Psoas muscle (tissue), 8 donors: Measurements from ENCODE around the gene ATXN3L. TPM values are rescaled to one million over a fixed set of nuclear protein-coding genes. Genes with fewer than 3 reads are reported as not detected.

ENCODE experiments used
- ATAC-seq, 4 donors: fragments of 200-7000 bp; cut with Tn5 transposase; one replicate each; pipeline ENCODE4 v1.9.1; 2020; ENCODE audit warnings: moderate library complexity in 3 of 4, mild to moderate bottlenecking in 2 of 4
- DNase-seq, 2 donors: peaks; one replicate each; pipeline ENCODE4 v3.0.0-alpha.2; 2020
- H3K27ac ChIP-seq: fragments of 200-600 bp; one replicate; pipeline ENCODE4 v1.8.0; 2022
- H3K27me3 ChIP-seq, 3 donors: fragments of 200-600 bp in 1 of 3; one replicate each; pipeline versions ENCODE4 v1.6.1 to v1.8.0; 2013 to 2022; ENCODE audit warnings: low read length in 2 of 3, mild to moderate bottlenecking in 2 of 3, moderate library complexity in 1 of 3; ENCODE audit not compliant: insufficient read depth in 3 of 3
- H3K36me3 ChIP-seq, 2 donors: fragments of 200-600 bp in 1 of 2; one replicate each; pipeline versions ENCODE4 v1.6.1 to v1.8.0; 2013 to 2022; ENCODE audit warnings: low read depth in 1 of 2, mild to moderate bottlenecking in 1 of 2, moderate library complexity in 1 of 2; ENCODE audit not compliant: insufficient read depth in 1 of 2
- H3K4me1 ChIP-seq: fragments of 200-600 bp; one replicate; pipeline ENCODE4 v1.8.0; 2022
- H3K4me3 ChIP-seq: fragments of 200-600 bp; one replicate; pipeline ENCODE4 v1.8.0; 2022; ENCODE audit warnings: mild to moderate bottlenecking
- H3K9me3 ChIP-seq: fragments of 200-600 bp; one replicate; pipeline ENCODE4 v1.8.0; 2022
- WGBS, 3 donors: extraction: QIAGEN DNeasy Blood & Tissue Kit; methylation state at CpG; one replicate each; pipeline versions ENCODE4 v1.1.6 to v1.1.7; 2013; 5-methylcytosine and 5-hydroxymethylcytosine counted together
- intact Hi-C, 2 donors: fragments of 100-400 bp; cut with DNase I; formaldehyde crosslinking; loops; one replicate each; pipeline versions ENCODE4 v1.11.0 to v1.14.2; 2022
- polyA plus RNA-seq, 3 donors: library from polyadenylated mRNA; stranded (reverse); fragments of 200-250 nt; gene quantifications; one replicate each; pipeline ENCODE4 v1.2.3, GENCODE V29; 2013
- total RNA-seq, 4 donors: library from RNA; stranded (reverse); fragmentation: NEBNext Ultra II Directional in 2 of 4; extraction: Animal tissue kit (Norgen Biotek cat#: 25700) in 2 of 4; gene quantifications; one replicate each; pipeline versions ENCODE4 v1.2.1 to v1.2.4, GENCODE V29; 2021 to 2023
- TF ChIP-seq, protein P1 (sequence below): fragments of 200-600 bp; IDR thresholded peaks from one replicate; pipeline ENCODE4 v1.8.0; 2022; ENCODE audit warnings: antibody characterized with exemption
- donor health status: healthy with polysubstance abuse.
- donor health status: DM: no; HTN: no; CAD: no; lungs with moderate emphysema.
- donor health status: Bipolar disorder and iron deficiency.
- donor health status: healthy.
- donor health status: DM: yes; HTN: yes; CAD: no.
- donor health status: DM: no; HTN: no; CAD: no.
- donor health status: DM: no; HTN: no; CAD: no.
- donor health status: DM: yes; HTN: yes; CAD: no.

The ATXN3L gene
- total and polyA plus RNA-seq, 7 donors = not detected

- ATAC-seq (no peak), DNase-seq (no peak)
- 75 to 100% (median 94%) methylated on average over 2 of the region's 2 CpGs for WGBS, 3 donors
- H3K27ac ChIP-seq = no peak overlapping the region
- H3K27me3 ChIP-seq = peaks cover 0 to 4% (median 0%) of the 10 kb centered on the region in 3 donors
- intact Hi-C loops = no loop called here
- H3K36me3 ChIP-seq = no peaks in the 10 kb centered on the region
- no peaks in the 10 kb centered on the region for H3K9me3 ChIP-seq
- H3K4me1 ChIP-seq = no peaks in the 10 kb centered on the region
- H3K4me3 ChIP-seq = no peak overlapping the region
- TF ChIP-seq, protein P1, sequence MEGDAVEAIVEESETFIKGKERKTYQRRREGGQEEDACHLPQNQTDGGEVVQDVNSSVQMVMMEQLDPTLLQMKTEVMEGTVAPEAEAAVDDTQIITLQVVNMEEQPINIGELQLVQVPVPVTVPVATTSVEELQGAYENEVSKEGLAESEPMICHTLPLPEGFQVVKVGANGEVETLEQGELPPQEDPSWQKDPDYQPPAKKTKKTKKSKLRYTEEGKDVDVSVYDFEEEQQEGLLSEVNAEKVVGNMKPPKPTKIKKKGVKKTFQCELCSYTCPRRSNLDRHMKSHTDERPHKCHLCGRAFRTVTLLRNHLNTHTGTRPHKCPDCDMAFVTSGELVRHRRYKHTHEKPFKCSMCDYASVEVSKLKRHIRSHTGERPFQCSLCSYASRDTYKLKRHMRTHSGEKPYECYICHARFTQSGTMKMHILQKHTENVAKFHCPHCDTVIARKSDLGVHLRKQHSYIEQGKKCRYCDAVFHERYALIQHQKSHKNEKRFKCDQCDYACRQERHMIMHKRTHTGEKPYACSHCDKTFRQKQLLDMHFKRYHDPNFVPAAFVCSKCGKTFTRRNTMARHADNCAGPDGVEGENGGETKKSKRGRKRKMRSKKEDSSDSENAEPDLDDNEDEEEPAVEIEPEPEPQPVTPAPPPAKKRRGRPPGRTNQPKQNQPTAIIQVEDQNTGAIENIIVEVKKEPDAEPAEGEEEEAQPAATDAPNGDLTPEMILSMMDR = no peak
Observed at GRCh38 chrX:13345438-13345837, 25.6 kb upstream of the ATXN3L start.

DNA sequence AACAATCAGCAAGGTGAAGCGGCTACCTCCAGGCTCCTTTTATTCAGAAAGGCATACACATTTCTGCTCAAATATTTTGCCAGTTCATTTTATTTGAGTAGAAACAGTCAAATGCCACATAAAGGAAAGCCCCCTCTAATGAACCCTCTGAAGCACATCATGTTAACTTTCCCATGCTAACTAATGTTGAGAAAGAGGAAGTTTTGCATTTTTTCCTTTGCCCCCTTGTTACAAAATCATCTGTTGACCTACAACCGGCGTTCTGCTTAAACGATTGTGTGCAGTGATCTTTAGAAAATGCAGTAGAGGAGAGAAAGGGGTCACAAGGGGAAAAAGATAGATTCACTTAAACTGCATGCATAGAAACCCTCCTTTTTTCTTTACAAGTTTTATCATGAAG, 25.2 kb upstream of the ATXN3L start:
- no peak overlapping the region for H3K27ac ChIP-seq
- whole genome bisulfite sequencing, 3 donors = 74 to 82% (median 77%) methylated on average over 4 of the region's 4 CpGs
- peaks cover 0 to 4% (median 0%) of the 10 kb centered on the region in 3 donors for H3K27me3 ChIP-seq
- no peak for DNase-seq
- no peaks in the 10 kb centered on the region for H3K9me3 ChIP-seq
- TF ChIP-seq, protein P1 = no peak
- H3K4me3 ChIP-seq = no peak overlapping the region
- no peak for ATAC-seq
- intact Hi-C loops = no loop called here
- H3K4me1 ChIP-seq = no peaks in the 10 kb centered on the region
- H3K36me3 ChIP-seq = no peaks in the 10 kb centered on the region

- H3K4me3 ChIP-seq = no peak overlapping the region
- no peaks in the 10 kb centered on the region for H3K4me1 ChIP-seq
- H3K36me3 ChIP-seq = no peaks in the 10 kb centered on the region
- H3K27ac ChIP-seq = no peak overlapping the region
- WGBS, 3 donors = 69 to 83% (median 72%) methylated on average over 3 of the region's 3 CpGs
- DNase-seq (no peak), ATAC-seq (no peak)
- intact Hi-C loops = no loop called here
- H3K9me3 ChIP-seq = no peaks in the 10 kb centered on the region
- TF ChIP-seq, protein P1 = no peak
- peaks cover 0 to 4% (median 0%) of the 10 kb centered on the region in 3 donors for H3K27me3 ChIP-seq
Observed at GRCh38 chrX:13341491-13342101, 21.7 kb upstream of the ATXN3L start.

- H3K27ac ChIP-seq = no peak overlapping the region
- H3K36me3 ChIP-seq = no peaks in the 10 kb centered on the region
- H3K4me3 ChIP-seq = no peak overlapping the region
- H3K27me3 ChIP-seq = peaks cover 0 to 7% (median 0%) of the 10 kb centered on the region in 3 donors
- 74 to 79% (median 78%) methylated on average over 6 to 10 of the region's 10 CpGs for WGBS, 3 donors
- ATAC-seq = no peak
- H3K9me3 ChIP-seq = no peaks in the 10 kb centered on the region
- DNase-seq = no peak
- TF ChIP-seq, protein P1 = no peak
- no peaks in the 10 kb centered on the region for H3K4me1 ChIP-seq
- intact Hi-C loops = no loop called here
Observed at GRCh38 chrX:13340182-13340791, 20.4 kb upstream of the ATXN3L start.
